Bronchial epithelial cell (primary cell): ENCODE results near the gene ZNF710. TPM values are rescaled to one million over a fixed set of nuclear protein-coding genes. Genes with fewer than 3 reads are reported as not detected.

Experiments
- DNase-seq: peaks from one replicate; pipeline ENCODE4 v3.0.0-alpha.2; 2010; ENCODE audit warnings: low read depth
- FAIRE-seq: peaks from 2 replicates; lab custom pipeline; 2011; peaks lifted over from hg19 to GRCh38; lab: Jason Lieb, UNC
- H3K27me3 ChIP-seq: 2 replicates; pipeline ENCODE4 v1.5.1; 2011; ENCODE audit warnings: low read length; ENCODE audit not compliant: control insufficient read depth, insufficient read depth
- H3K36me3 ChIP-seq: 2 replicates; pipeline ENCODE4 v1.5.1; 2011; ENCODE audit warnings: low read length; ENCODE audit not compliant: control insufficient read depth, insufficient read depth
- H3K4me3 ChIP-seq: 2 replicates; pipeline ENCODE4 v1.5.1; 2011; ENCODE audit warnings: mild to moderate bottlenecking, low read depth, low read length, control low read depth
- CTCF ChIP-seq: IDR thresholded peaks from 2 replicates; pipeline ENCODE4 v1.5.1; 2011; ENCODE audit warnings: mild to moderate bottlenecking, moderate library complexity, low read length, control low read depth, inconsistent platforms; ENCODE audit not compliant: insufficient read depth, severe bottlenecking
- total RNA-seq: library from RNA; depleted of rRNA; stranded (reverse); fragments of >200 nt; gene quantifications from 2 replicates; pipeline ENCODE4 v1.2.1, GENCODE V29; 2014

Gene ZNF710
- total RNA-seq, 1 donor from 2014 or later = 7.6 TPM

GRCh38 chr15:90049666-90050604 lies 48.8 kb downstream of the ZNF710 start:
- no peak for TF ChIP-seq CTCF
- FAIRE-seq (no peak), DNase-seq (no peak)
- no peaks in the 10 kb centered on the region for H3K36me3 ChIP-seq
- H3K4me3 ChIP-seq = no peak overlapping the region
- no peaks in the 10 kb centered on the region for H3K27me3 ChIP-seq

- Histone ChIP-seq H3K36me3 (no peaks in the 10 kb centered on the region), H3K27me3 (no peaks in the 10 kb centered on the region), H3K4me3 (no peak overlapping the region)
- FAIRE-seq (no peak), DNase-seq (no peak)
- no peak for TF ChIP-seq CTCF
Measured at GRCh38 chr15:90051874-90052273, 50.8 kb downstream of the ZNF710 start.

GRCh38 chr15:90053685-90054466 lies 52.8 kb downstream of the ZNF710 start:
- no peak for DNase-seq
- Histone ChIP-seq H3K4me3 (no peak overlapping the region), H3K36me3 (no peaks in the 10 kb centered on the region), H3K27me3 (no peaks in the 10 kb centered on the region)
- FAIRE-seq = no peak
- no peak for TF ChIP-seq CTCF

GRCh38 chr15:90054618-90055097 lies 53.5 kb downstream of the ZNF710 start:
- no peak for FAIRE-seq
- DNase-seq = no peak
- no peak overlapping the region for H3K4me3 ChIP-seq
- no peaks in the 10 kb centered on the region for H3K36me3 ChIP-seq
- no peak for TF ChIP-seq CTCF
- H3K27me3 ChIP-seq = no peaks in the 10 kb centered on the region

GRCh38 chr15:90055182-90055581 lies 54.1 kb downstream of the ZNF710 start:
- DNase-seq (no peak), FAIRE-seq (no peak)
- TF ChIP-seq CTCF = no peak
- H3K4me3 ChIP-seq = no peak overlapping the region
- H3K36me3 ChIP-seq = no peaks in the 10 kb centered on the region
- no peaks in the 10 kb centered on the region for H3K27me3 ChIP-seq
